Middle frontal gyrus (tissue), 1 donor: ENCODE results near the gene GID8.

Experiments
- DNase-seq: peaks from one replicate; pipeline ENCODE4 v3.0.0-alpha.2; 2015; ENCODE audit warnings: low spot score; ENCODE audit errors: extremely low spot score

The GID8 gene

DNA sequence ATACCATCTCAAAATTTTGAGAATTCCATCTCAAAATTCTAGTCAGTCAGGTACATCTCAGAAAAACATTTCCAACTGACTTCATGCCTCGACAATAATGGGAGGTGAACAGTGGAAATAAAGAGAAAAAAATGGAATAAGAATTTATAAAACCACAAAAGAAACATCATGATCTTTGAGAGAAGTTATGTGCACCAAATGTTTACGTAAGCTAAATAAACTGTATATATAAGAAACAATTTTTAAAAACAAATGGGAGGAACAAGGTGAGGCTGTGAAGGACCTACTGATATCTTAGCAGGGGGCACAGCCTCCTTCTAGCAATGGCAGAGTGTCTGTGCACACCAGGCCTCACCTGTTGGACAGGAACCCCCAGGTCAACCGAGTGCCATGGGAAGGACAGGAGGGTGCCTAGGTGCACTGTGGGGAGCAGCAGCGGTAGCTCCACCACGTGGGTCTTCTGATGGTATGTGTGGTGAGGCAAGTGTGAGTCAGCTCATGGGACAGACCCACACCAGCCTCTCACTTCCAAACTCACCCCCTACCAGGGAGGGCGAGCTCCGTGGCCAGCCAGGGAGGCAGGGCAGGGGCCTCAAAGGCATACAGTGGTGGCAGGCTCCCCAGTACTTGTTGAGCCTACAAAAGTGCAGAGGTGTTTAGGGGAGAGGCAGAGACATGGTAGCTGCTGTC is 34.9 kb upstream of the GID8 start:
- no peak for DNase-seq

- DNase-seq, result no peak
Observed at GRCh38 chr20:62905536-62906117, 32.3 kb upstream of the GID8 start.

DNA sequence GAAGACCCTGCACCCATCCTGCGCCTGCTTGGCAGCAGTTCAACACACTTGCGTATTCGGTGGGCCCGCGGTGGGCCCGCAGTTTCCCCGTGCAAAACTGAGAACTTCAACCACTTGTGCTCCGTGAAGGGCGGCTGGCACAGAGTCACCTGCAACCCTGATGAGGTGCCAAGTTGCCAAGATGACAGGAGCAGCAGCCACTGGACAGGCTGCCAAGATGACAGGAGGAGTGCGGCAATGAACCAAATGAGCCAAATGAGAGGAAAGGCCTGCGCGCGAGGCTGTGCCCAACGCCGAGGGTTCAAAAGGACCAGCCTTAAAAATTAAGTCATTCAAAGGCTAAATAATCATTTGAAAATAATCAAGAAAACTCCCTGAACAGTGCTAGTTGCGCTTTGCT is 31.7 kb upstream of the GID8 start:
- DNase-seq, result no peak

GRCh38 chr20:62906647-62907375 is 31.1 kb upstream of the GID8 start:
- DNase-seq, result no peak

DNA sequence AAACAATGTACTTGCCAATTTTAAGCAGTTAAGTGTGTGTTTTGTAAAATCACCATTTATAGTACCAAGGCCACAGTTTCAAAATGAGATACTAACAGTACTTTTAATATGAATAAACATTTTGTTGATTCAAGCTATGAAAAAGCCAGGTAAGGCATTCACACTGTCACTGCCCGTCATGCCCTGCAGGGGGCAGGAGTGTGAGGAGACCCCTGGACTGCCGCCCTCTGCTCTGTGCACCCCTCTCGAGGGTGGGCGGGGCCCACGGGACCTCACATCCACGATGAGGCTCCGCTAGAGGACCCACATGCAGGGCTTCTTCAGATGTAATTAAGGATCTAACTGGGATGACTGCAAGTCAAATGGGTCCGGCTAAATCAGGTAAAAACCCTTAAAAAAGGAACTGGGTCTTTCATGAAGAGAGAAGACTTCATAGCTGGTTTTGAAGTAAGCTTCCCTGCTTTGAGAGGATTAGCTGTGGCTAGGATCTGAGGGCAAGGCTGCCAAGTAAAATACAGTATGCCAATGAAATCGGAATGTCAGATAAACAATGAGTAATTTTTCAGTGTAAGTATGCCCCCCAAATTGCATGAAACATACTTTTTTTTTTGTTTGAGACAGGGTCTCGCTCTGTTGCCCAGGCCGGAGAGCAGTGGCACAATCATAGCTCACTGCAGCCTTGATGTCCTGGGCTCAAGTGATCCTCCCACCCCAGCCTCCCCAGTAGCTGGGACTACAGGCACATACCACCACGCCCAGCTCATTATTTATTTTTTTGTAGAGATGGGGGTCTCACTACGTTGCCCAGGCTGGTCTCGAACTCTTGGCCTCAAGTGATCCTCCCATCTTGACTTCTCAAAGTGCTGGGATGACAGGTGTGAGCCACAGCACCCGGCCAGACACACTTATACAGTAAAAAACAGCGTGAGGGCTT is 30.3 kb upstream of the GID8 start:
- DNase-seq, result no peak

DNA sequence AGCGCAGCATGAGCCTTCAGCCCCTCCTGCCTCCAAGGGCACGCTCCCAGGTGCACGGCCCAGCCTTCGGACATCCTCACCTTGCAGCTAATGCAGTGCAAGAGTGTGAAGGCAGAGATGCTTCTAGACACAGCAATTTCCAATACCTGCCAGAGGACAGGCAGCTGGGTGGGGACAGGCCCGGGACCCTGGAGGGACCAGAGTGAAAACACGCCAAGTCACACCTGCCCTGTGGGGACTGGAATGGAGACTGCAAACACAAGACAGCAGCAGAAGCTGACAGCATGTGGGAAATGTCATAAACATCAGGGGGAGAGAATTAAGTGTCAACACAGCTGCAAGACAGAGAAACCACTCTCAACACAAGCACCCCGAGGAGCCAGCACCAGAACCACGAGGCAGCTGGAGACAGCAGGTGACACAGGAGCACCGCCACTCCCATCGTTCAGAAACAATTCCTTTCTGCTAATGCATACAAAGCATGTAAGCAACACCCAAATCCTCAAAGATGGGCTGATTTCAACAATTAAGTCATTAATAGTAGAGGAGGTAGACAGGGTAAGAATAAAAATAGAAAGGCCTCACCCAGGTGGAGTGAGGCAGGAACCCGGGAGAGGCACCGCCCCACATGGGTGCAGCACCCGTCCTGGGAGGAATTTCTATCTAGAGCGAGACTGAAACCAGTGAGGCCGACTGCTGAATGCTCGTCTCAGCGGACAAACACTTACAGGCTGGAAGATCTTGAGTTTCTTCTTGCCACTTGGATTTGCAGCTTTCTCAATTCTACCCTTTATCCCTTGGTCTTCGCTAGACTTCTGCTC is 28.8 kb upstream of the GID8 start:
- no peak for DNase-seq

DNA sequence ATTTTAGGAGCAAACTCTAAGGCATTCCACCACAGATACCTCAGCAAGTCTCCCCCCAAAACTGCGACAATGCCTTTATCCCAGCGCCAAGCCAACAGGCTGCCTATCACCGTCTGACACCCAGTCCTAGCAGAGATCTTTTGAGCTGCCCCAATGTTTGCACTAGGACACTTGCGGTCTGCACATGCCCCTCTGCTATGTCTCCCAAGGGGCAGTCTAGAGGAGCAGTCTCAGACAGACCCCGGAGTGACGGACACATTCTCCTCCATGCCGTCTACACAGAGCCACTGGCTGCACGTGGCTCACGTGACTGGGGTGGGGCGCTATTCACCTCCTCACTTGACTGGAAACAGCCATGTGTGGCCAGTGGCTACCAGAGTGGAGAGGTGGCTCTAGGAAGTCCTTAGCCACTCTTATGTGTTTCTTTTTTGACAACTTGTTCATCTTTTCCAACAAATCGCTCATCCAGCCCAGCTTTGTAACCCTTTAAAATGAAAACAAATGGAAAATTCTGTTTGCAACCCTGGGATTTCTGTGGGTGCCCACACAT is 27.7 kb upstream of the GID8 start:
- no peak for DNase-seq

GRCh38 chr20:62910777-62911497 is 27.0 kb upstream of the GID8 start:
- DNase-seq, result no peak

GRCh38 chr20:62911701-62912280 is 26.2 kb upstream of the GID8 start:
- DNase-seq, result no peak

- no peak for DNase-seq
Observed at GRCh38 chr20:62913043-62913630, 24.8 kb upstream of the GID8 start.

- DNase-seq, result no peak
Observed at GRCh38 chr20:62914436-62914835, 23.5 kb upstream of the GID8 start.

DNA sequence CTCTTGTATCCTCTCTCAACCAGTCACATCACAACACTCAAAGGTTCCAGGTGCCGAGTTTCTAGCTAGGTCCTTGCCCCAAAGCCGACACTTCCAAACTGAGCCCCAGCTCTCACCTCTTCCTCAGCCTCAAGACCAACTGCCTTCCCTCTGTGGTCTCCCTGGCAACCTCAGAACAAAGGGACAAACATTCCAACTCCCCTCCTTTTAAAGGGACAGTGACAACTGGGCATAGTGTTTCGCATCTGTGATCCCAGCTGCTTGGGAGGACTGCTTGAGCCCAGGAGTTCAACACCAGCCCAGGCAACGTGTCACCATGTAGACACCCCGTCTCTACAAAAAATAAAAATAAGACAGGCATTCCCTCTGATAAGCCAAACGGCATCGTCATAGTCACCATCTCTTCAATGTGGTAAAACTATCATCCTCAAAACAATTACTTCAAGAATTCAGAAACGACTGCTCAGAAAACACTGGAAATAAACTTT is 22.9 kb upstream of the GID8 start:
- DNase-seq, result no peak

DNA sequence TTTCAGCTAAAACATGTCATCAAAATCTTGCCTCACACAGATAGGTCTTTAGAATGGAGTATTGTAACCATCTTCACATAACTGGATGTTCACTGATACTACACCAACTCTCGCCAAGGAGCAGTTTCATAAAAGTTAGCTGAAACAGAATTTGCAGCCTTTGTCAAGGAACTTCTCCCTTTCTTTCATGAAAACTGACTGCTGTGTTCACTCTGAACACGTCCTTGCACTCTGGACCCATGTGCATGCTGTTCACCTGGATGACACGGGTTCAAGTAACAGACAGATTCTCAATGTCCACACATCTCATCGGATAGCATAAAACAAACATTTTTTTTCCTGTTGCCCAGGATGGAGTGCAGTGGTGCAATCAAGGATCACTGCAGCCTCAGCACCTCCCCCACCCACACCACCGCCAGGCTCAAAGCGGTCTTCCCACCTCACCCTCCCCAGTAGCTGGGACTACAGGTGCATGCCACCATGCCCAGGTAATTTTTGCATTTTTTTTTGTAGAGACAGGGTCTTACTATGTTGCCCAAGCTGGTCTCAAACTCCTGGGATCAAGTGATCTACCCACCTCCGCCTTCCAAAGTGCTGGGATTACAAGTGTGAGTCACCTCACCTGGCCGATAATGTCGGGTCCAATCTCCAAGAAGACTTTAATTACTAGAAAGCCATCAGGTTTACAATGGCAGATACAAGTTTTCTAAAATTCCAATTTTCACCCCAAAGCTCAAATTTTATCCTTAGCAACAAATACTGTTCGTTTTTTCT is 21.1 kb upstream of the GID8 start:
- DNase-seq, result no peak

DNA sequence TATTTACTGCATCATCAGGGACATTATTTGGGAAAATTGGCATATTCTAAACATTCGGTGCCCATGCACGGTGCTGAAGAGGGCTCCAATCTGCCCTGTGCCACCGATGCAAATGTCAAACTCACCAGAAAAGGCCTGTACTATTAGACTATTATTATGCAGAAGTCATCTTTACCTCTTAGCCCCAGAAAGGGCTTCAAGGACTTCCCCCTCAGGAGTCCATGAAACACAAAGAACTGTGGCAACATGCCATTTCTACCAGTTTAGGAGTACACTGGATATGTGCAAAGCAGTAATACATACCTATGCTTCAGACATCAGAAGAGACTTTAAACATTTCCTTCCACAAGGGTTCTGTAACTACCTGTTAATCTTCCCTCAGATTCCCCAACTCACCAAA is 20.2 kb upstream of the GID8 start:
- no peak for DNase-seq

- no peak for DNase-seq
Observed at GRCh38 chr20:62918147-62918546, 19.8 kb upstream of the GID8 start.

- DNase-seq, result no peak
Observed at GRCh38 chr20:62918831-62919230, 19.1 kb upstream of the GID8 start.

GRCh38 chr20:62920039-62920645 is 17.8 kb upstream of the GID8 start:
- DNase-seq, result no peak
